Measurements from ENCODE around the gene KIF4A.

Gene KIF4A

DNA sequence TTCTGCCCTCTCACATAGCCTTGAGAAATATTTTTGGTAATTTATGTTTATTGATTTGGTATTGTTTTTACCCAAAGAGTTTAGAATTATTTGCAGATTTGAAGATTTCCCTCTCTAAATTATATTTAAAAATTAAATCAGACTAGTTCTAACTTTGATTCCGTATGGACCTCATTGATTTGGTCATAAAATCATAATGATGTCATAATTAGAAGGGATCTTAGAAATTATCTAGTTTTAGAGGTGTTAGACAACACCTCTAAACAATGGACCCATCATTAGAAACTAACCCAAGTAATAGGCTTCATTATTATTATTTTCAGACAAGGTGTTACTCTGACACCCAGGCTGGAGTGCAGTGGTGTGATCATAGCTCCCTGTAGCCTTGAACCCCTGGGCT is 178.8 kb downstream of the KIF4A start:
- Histone ChIP-seq H3K27ac (no peak overlapping the region), H3K36me3 (replicated peaks) (no peaks in the 10 kb centered on the region), H3K4me3 (ENCODE audit: low read depth, low read length) (no peak overlapping the region), H3K27me3 (replicated peaks) (no peaks in the 10 kb centered on the region)
- no peak for DNase-seq
- TF ChIP-seq, protein P1, sequence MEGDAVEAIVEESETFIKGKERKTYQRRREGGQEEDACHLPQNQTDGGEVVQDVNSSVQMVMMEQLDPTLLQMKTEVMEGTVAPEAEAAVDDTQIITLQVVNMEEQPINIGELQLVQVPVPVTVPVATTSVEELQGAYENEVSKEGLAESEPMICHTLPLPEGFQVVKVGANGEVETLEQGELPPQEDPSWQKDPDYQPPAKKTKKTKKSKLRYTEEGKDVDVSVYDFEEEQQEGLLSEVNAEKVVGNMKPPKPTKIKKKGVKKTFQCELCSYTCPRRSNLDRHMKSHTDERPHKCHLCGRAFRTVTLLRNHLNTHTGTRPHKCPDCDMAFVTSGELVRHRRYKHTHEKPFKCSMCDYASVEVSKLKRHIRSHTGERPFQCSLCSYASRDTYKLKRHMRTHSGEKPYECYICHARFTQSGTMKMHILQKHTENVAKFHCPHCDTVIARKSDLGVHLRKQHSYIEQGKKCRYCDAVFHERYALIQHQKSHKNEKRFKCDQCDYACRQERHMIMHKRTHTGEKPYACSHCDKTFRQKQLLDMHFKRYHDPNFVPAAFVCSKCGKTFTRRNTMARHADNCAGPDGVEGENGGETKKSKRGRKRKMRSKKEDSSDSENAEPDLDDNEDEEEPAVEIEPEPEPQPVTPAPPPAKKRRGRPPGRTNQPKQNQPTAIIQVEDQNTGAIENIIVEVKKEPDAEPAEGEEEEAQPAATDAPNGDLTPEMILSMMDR (IDR thresholded peaks at IDR 0.05; ENCODE audit: low read depth, low read length, missing control alignments), result no peak
- in situ Hi-C loops (cut with HindIII; ENCODE audit: low pct_ligation_motif_present, low sequenced_read_pairs), result no loop called here
